GM12875 (cell line): ENCODE results near the gene BCAP31.
"Not testable (repeated sequence)": the region's sequence is repeated elsewhere in the genome, so short reads cannot be mapped to it uniquely, and the experiment has no call there.

Source experiments
- H3K4me3 ChIP-seq: one replicate; pipeline ENCODE4 v1.5.1; 2011; ENCODE audit warnings: low read depth, low read length, control low read depth
- CTCF ChIP-seq: IDR thresholded peaks from 2 replicates; pipeline ENCODE4 v1.5.1; 2011; ENCODE audit warnings: low read depth, mild to moderate bottlenecking, control low read depth, inconsistent platforms, low read length, moderate library complexity, borderline replicate concordance; ENCODE audit not compliant: insufficient read depth

The BCAP31 gene

GRCh38 chrX:153692003-153692402 is 32.2 kb downstream of the BCAP31 start:
- no peak for TF ChIP-seq CTCF
- no peak overlapping the region for H3K4me3 ChIP-seq

GRCh38 chrX:153691032-153691827 is 33.0 kb downstream of the BCAP31 start:
- not testable (repeated sequence) for H3K4me3 ChIP-seq

- no peak overlapping the region for H3K4me3 ChIP-seq
- no peak for TF ChIP-seq CTCF
Observed at GRCh38 chrX:153690466-153690865, 33.7 kb downstream of the BCAP31 start.

GRCh38 chrX:153689654-153690465 is 34.3 kb downstream of the BCAP31 start:
- TF ChIP-seq CTCF = 0 out of 2 replicates have a peak, but pooled peaks have one; percentile 1
- H3K4me3 ChIP-seq = no peak overlapping the region

- H3K4me3 ChIP-seq = no peak overlapping the region
- no peak for TF ChIP-seq CTCF
Observed at GRCh38 chrX:153688911-153689590, 35.1 kb downstream of the BCAP31 start.

GRCh38 chrX:153688506-153688905 is 35.7 kb downstream of the BCAP31 start:
- TF ChIP-seq CTCF = no peak
- no peak overlapping the region for H3K4me3 ChIP-seq

GRCh38 chrX:153688071-153688470 is 36.1 kb downstream of the BCAP31 start:
- H3K4me3 ChIP-seq = no peak overlapping the region

More at GRCh38 chrX:153688071-153688470, 36.1 kb downstream of the BCAP31 start:
- TF ChIP-seq CTCF = no peak
